Measurements from ENCODE around the gene DVL3. TPM values are rescaled to one million over a fixed set of nuclear protein-coding genes. Genes with fewer than 3 reads are reported as not detected.

DVL3 gene
- total and polyA plus RNA-seq, 10 of the 15 experiments (the other 5 are each of a cell fraction or from before 2014, with no cell fraction given): 2.2 to 39.7 (median 14.5) TPM

DNA sequence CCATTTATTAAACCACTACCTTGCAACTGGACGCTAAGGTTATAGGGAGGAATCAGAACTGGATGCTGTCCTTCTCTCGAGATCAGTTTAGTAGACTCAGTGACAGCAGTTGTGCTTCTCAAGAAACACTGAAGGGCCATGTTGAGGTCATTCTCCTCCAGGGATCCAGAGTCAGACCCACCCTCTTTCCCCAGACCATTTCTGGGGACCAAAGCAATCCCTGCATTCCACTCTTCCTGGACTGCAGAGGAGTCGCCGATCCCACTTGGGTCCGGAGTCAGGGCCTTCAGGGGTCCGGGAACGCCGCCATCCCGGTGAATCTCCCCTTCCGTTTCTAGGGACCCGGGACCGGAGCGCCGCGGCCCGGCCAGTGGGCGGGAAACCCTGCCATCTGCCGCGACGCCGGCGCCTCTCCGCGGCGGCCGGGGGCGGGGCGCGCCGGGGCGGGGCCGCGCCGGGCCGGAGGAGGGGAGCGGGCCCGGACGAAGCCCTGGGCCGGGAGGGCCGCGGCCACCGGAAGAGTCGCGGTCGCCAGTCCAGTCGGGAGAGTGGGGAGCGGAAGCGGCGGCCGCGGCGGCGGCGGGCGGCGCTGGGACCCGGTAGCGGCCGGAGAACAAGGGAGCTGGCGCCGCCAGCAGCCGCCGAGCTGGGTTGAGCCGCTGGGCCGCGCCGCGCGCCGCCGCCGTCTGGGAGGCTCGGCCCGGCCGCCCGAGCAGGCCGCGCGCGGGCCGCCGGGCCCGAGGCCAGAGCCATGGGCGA, at the start of gene DVL3 (continued):
- TF ChIP-seq, protein P1, sequence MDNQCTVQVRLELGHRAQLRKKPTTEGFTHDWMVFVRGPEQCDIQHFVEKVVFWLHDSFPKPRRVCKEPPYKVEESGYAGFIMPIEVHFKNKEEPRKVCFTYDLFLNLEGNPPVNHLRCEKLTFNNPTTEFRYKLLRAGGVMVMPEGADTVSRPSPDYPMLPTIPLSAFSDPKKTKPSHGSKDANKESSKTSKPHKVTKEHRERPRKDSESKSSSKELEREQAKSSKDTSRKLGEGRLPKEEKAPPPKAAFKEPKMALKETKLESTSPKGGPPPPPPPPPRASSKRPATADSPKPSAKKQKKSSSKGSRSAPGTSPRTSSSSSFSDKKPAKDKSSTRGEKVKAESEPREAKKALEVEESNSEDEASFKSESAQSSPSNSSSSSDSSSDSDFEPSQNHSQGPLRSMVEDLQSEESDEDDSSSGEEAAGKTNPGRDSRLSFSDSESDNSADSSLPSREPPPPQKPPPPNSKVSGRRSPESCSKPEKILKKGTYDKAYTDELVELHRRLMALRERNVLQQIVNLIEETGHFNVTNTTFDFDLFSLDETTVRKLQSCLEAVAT (IDR thresholded peaks at IDR 0.05): 0 out of 2 replicates have a peak, but pooled peaks have one; percentile 6
- TF ChIP-seq POLR2AphosphoS5 (IDR thresholded peaks at IDR 0.05; ENCODE audit: low read length): no peak
- no peak; the same call in 1 of the 2 replicates for TF ChIP-seq DPF2 (IDR thresholded peaks at IDR 0.05)
- TF ChIP-seq CREB1 (IDR thresholded peaks at IDR 0.05; ENCODE audit: low read depth): no peak
- no peak for TF ChIP-seq RAD21 (IDR thresholded peaks at IDR 0.05; ENCODE audit: insufficient read depth, low read depth, low read length)
- no peak for TF ChIP-seq FOXM1 (IDR thresholded peaks at IDR 0.05; ENCODE audit: low read depth, low read length)
- TF ChIP-seq, protein P2, sequence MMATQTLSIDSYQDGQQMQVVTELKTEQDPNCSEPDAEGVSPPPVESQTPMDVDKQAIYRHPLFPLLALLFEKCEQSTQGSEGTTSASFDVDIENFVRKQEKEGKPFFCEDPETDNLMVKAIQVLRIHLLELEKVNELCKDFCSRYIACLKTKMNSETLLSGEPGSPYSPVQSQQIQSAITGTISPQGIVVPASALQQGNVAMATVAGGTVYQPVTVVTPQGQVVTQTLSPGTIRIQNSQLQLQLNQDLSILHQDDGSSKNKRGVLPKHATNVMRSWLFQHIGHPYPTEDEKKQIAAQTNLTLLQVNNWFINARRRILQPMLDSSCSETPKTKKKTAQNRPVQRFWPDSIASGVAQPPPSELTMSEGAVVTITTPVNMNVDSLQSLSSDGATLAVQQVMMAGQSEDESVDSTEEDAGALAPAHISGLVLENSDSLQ (IDR thresholded peaks at IDR 0.05): no peak
- TF ChIP-seq KLF5 (IDR thresholded peaks at IDR 0.05; ENCODE audit: partially characterized antibody): no peak
- no peak for TF ChIP-seq RUNX3 (IDR thresholded peaks at IDR 0.05; ENCODE audit: low read length)
- TF ChIP-seq, protein P3, sequence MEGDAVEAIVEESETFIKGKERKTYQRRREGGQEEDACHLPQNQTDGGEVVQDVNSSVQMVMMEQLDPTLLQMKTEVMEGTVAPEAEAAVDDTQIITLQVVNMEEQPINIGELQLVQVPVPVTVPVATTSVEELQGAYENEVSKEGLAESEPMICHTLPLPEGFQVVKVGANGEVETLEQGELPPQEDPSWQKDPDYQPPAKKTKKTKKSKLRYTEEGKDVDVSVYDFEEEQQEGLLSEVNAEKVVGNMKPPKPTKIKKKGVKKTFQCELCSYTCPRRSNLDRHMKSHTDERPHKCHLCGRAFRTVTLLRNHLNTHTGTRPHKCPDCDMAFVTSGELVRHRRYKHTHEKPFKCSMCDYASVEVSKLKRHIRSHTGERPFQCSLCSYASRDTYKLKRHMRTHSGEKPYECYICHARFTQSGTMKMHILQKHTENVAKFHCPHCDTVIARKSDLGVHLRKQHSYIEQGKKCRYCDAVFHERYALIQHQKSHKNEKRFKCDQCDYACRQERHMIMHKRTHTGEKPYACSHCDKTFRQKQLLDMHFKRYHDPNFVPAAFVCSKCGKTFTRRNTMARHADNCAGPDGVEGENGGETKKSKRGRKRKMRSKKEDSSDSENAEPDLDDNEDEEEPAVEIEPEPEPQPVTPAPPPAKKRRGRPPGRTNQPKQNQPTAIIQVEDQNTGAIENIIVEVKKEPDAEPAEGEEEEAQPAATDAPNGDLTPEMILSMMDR (IDR thresholded peaks at IDR 0.05 in 2 of 3, conservative IDR thresholded peaks at IDR 0.05 in 1 of 3; ENCODE audit: control insufficient read depth in 2 of 3, extremely low read depth in 1 of 3, insufficient read depth in 1 of 3, low read depth in 3 of 3, low read length in 3 of 3): 0 out of 6 replicates have a peak, but pooled peaks of 1 of the 3 experiments have one; percentile 4
- 0 out of 2 replicates have a peak, but pooled peaks have one; percentile 54 for TF ChIP-seq MXI1 (IDR thresholded peaks at IDR 0.05; ENCODE audit: low read depth, low read length)
- TF ChIP-seq FOXK2 (IDR thresholded peaks at IDR 0.05): no peak
- TF ChIP-seq CBX5 (IDR thresholded peaks at IDR 0.05; ENCODE audit: low read depth): no peak
- TF ChIP-seq ZZZ3 (IDR thresholded peaks at IDR 0.05; ENCODE audit: control insufficient read depth, insufficient read length, low read depth): no peak
- TF ChIP-seq SREBF2 (IDR thresholded peaks at IDR 0.05; ENCODE audit: low read length): no peak
- TF ChIP-seq, protein P4, sequence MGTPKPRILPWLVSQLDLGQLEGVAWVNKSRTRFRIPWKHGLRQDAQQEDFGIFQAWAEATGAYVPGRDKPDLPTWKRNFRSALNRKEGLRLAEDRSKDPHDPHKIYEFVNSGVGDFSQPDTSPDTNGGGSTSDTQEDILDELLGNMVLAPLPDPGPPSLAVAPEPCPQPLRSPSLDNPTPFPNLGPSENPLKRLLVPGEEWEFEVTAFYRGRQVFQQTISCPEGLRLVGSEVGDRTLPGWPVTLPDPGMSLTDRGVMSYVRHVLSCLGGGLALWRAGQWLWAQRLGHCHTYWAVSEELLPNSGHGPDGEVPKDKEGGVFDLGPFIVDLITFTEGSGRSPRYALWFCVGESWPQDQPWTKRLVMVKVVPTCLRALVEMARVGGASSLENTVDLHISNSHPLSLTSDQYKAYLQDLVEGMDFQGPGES (IDR thresholded peaks at IDR 0.05): no peak
- TF ChIP-seq NFYA (IDR thresholded peaks at IDR 0.05; ENCODE audit: borderline replicate concordance, low read depth, low read length): no peak
- TF ChIP-seq, protein P5, sequence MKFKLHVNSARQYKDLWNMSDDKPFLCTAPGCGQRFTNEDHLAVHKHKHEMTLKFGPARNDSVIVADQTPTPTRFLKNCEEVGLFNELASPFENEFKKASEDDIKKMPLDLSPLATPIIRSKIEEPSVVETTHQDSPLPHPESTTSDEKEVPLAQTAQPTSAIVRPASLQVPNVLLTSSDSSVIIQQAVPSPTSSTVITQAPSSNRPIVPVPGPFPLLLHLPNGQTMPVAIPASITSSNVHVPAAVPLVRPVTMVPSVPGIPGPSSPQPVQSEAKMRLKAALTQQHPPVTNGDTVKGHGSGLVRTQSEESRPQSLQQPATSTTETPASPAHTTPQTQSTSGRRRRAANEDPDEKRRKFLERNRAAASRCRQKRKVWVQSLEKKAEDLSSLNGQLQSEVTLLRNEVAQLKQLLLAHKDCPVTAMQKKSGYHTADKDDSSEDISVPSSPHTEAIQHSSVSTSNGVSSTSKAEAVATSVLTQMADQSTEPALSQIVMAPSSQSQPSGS (IDR thresholded peaks at IDR 0.05; ENCODE audit: low read length): no peak
- no peak for TF ChIP-seq MTA3 (IDR thresholded peaks at IDR 0.05; ENCODE audit: borderline replicate concordance, low read length)
- no peak for TF ChIP-seq JUND (IDR thresholded peaks at IDR 0.05; ENCODE audit: low read depth, low read length)
- TF ChIP-seq SMAD1 (IDR thresholded peaks at IDR 0.05; ENCODE audit: low read depth, partially characterized antibody): no peak
- TF ChIP-seq YBX1 (IDR thresholded peaks at IDR 0.05): no peak
- TF ChIP-seq EZH2 (IDR thresholded peaks at IDR 0.05; ENCODE audit: borderline replicate concordance, control insufficient read depth, low read depth, low read length): no peak
